ENCODE results near the gene TNNI2. TPM values are rescaled to one million over a fixed set of nuclear protein-coding genes. Genes with fewer than 3 reads are reported as not detected.
A peak's percentile ranks its signal among the peaks of the same experiment; 100 is the strongest.

The TNNI2 gene
- polyA plus RNA-seq, 1 of the 3 experiments (the other 2 are of a cell fraction), result not detected

GRCh38 chr11:1888347-1888753 is 49.6 kb downstream of the TNNI2 start:
- no peaks in the 10 kb centered on the region for H3K36me3 ChIP-seq (replicated peaks in 1 of 2; ENCODE audit: control insufficient read depth in 1 of 2, insufficient read depth in 2 of 2, low read length in 1 of 2)
- TF ChIP-seq JUND (IDR thresholded peaks at IDR 0.05), result no peak
- no peak for TF ChIP-seq USF1 (IDR thresholded peaks at IDR 0.05; ENCODE audit: borderline replicate concordance, low read depth)
- no peak for TF ChIP-seq ELF1 (IDR thresholded peaks at IDR 0.05)
- TF ChIP-seq TEAD4 (IDR thresholded peaks at IDR 0.05; ENCODE audit: borderline replicate concordance, insufficient read depth), result no peak
- no peak for TF ChIP-seq PBX3 (IDR thresholded peaks at IDR 0.05)
- no peak for TF ChIP-seq CTCF (IDR thresholded peaks at IDR 0.05)
- TF ChIP-seq EZH2phosphoT487 (IDR thresholded peaks at IDR 0.05; ENCODE audit: borderline replicate concordance, low read depth), result no peak
- no peak for TF ChIP-seq NRF1 (IDR thresholded peaks at IDR 0.05; ENCODE audit: low read depth, low read length)
- no peak for TF ChIP-seq ZBTB33 (IDR thresholded peaks at IDR 0.05; ENCODE audit: borderline replicate concordance, low read depth)
- no peak for TF ChIP-seq TAF1 (IDR thresholded peaks at IDR 0.05; ENCODE audit: borderline replicate concordance, low read depth, low read length)
- no peak for TF ChIP-seq USF2 (IDR thresholded peaks at IDR 0.05; ENCODE audit: borderline replicate concordance, low read depth, low read length)
- no peak for TF ChIP-seq MAX (IDR thresholded peaks at IDR 0.05; ENCODE audit: low read depth)
- TF ChIP-seq GABPA (IDR thresholded peaks at IDR 0.05; ENCODE audit: low read depth), result no peak
- H3K27me3 ChIP-seq (ENCODE audit: insufficient read depth), result no peaks in the 10 kb centered on the region
- 47% methylated on average over 6 of the region's 9 CpGs for WGBS (ENCODE audit: low lambda C conversion rate)
- no peaks in the 10 kb centered on the region for H3K9me2 ChIP-seq
- peaks cover 0 to 6% of the 10 kb centered on the region in 2 experiments; a peak in 1 of 4 replicates for H3K4me1 ChIP-seq (ENCODE audit: control insufficient read depth in 1 of 2, insufficient read depth in 2 of 2, low read depth in 1 of 2, low read length in 1 of 2)
- POLR2A ChIA-PET, result no interaction called here
- no peaks in the 10 kb centered on the region for H3F3A ChIP-seq (replicated peaks; ENCODE audit: insufficient read depth)
- H3K79me2 ChIP-seq (ENCODE audit: insufficient read depth), result no peaks in the 10 kb centered on the region
- H3K4me2 ChIP-seq, result no peak overlapping the region
- no peak overlapping the region for H3K4me3 ChIP-seq (ENCODE audit: low read depth in 2 of 2, low read length in 1 of 2)
- CTCF ChIA-PET, result interaction anchor here (0.7 to 2.1 kb wide), 5 partner anchors 12 to 263 kb away, joined by 3 to 11 read pairs (median 4); no protein-coding TSS in a partner anchor
- no peak overlapping the region for H3K9ac ChIP-seq
- H3K27ac ChIP-seq (ENCODE audit: low read depth in 2 of 2, low read length in 1 of 2), result no peak overlapping the region
- H2AFZ ChIP-seq (ENCODE audit: low read depth), result no peak overlapping the region
- H4K20me1 ChIP-seq (ENCODE audit: insufficient read depth), result no peaks in the 10 kb centered on the region
- no peaks in the 10 kb centered on the region for H3K9me3 ChIP-seq
- peak; percentile 39 for DNase-seq

Data from SK-N-SH (cell line).